H1 (cell line): Measurements from ENCODE around the gene MACROD2. TPM values are rescaled to one million over a fixed set of nuclear protein-coding genes. Genes with fewer than 3 reads are reported as not detected.

Source experiments
- CTCF ChIA-PET: fragments of 300-600 bp; sonication (Branson Sonifier 250); formaldehyde crosslinking; loops from one replicate; lab custom pipeline; 2021; ENCODE audit not compliant: partially characterized antibody; lab: Charles Lee
- POLR2A ChIA-PET: fragments of 300-600 bp; sonication (Branson Sonifier 250); formaldehyde crosslinking; loops from one replicate; lab custom pipeline; 2021; ENCODE audit warnings: inconsistent platforms; ENCODE audit not compliant: partially characterized antibody; lab: Charles Lee
- DNase-seq, 2 experiments: peaks; one replicate each; pipeline versions ENCODE4 v3.0.0 to v3.0.0-alpha.2; 2010 to 2022; ENCODE audit warnings: low spot score in 2 of 2, low read depth in 1 of 2, mixed read lengths in 1 of 2
- FAIRE-seq: peaks from 2 replicates; lab custom pipeline; 2011; peaks lifted over from hg19 to GRCh38; lab: Jason Lieb, UNC
- H2AFZ ChIP-seq: 2 replicates; pipeline ENCODE4 v1.8.1; 2012; ENCODE audit warnings: low read length, inconsistent platforms
- H2AK5ac ChIP-seq: 2 replicates; pipeline ENCODE4 v1.6.1; 2013; ENCODE audit warnings: low read depth, low read length
- H2BK120ac ChIP-seq: replicated peaks from 2 replicates; pipeline ENCODE3; 2013; ENCODE audit warnings: low read depth, low read length, inconsistent platforms
- H2BK12ac ChIP-seq: 2 replicates; pipeline ENCODE4 v1.6.1; 2013; ENCODE audit warnings: low read depth, low read length
- H2BK15ac ChIP-seq: 2 replicates; pipeline ENCODE4 v1.6.1; 2013; ENCODE audit warnings: low read length
- H2BK20ac ChIP-seq: 2 replicates; pipeline ENCODE4 v1.6.1; 2013; ENCODE audit warnings: low read length
- H2BK5ac ChIP-seq: 2 replicates; pipeline ENCODE4 v1.6.1; 2013; ENCODE audit warnings: low read depth, low read length
- H3K14ac ChIP-seq: 2 replicates; pipeline ENCODE4 v1.6.1; 2013; ENCODE audit warnings: inconsistent platforms; ENCODE audit not compliant: insufficient read length
- H3K18ac ChIP-seq: 2 replicates; pipeline ENCODE4 v1.6.1; 2013; ENCODE audit warnings: low read length; ENCODE audit errors: extremely low read depth
- H3K23ac ChIP-seq: 2 replicates; pipeline ENCODE4 v1.6.1; 2013; ENCODE audit warnings: inconsistent platforms; ENCODE audit not compliant: insufficient read length
- H3K23me2 ChIP-seq: 2 replicates; pipeline ENCODE4 v1.6.1; 2013; ENCODE audit warnings: low read depth, low read length
- H3K27ac ChIP-seq: 2 replicates; pipeline ENCODE4 v1.6.1; 2011; ENCODE audit warnings: low read depth, low read length, inconsistent platforms
- H3K27me3 ChIP-seq, 4 experiments: replicated peaks in 1 of 4; 1 replicate in 1 of 4; 2 replicates in 3 of 4; pipeline versions ENCODE4 v1.6.1 to v1.8.1; 2011 to 2013; ENCODE audit warnings: low read length in 3 of 4, mild to moderate bottlenecking in 3 of 4, inconsistent platforms in 2 of 4, mixed read lengths in 2 of 4, moderate library complexity in 1 of 4; ENCODE audit not compliant: control insufficient read depth in 3 of 4, insufficient read depth in 3 of 4; ENCODE audit errors: extremely low read depth in 1 of 4
- H3K36me3 ChIP-seq, 4 experiments: 2 replicates each; pipeline versions ENCODE4 v1.6.1 to v1.8.1; 2011 to 2013; ENCODE audit warnings: mild to moderate bottlenecking in 4 of 4, low read length in 3 of 4, moderate library complexity in 2 of 4, control low read depth in 1 of 4, inconsistent platforms in 1 of 4; ENCODE audit not compliant: insufficient read depth in 4 of 4, control insufficient read depth in 2 of 4
- H3K4ac ChIP-seq: replicated peaks from 2 replicates; pipeline ENCODE3; 2013; ENCODE audit warnings: low read length, low read depth, mixed read lengths, inconsistent platforms; ENCODE audit not compliant: insufficient read length
- H3K4me1 ChIP-seq, 4 experiments: replicated peaks in 1 of 4; 1 replicate in 1 of 4; 2 replicates in 3 of 4; pipeline versions ENCODE4 v1.6.1 to v1.8.1; 2011 to 2013; ENCODE audit warnings: low read length in 3 of 4, inconsistent platforms in 2 of 4, mixed read lengths in 1 of 4; ENCODE audit not compliant: insufficient read depth in 4 of 4, control insufficient read depth in 3 of 4
- H3K4me2 ChIP-seq, 2 experiments: 2 replicates each; pipeline versions ENCODE4 v1.6.1 to v1.8.1; 2011 to 2013; ENCODE audit warnings: low read depth in 2 of 2, low read length in 2 of 2, control low read depth in 1 of 2, inconsistent platforms in 1 of 2, mild to moderate bottlenecking in 1 of 2; ENCODE audit not compliant: insufficient read depth in 1 of 2
- H3K4me3 ChIP-seq, 4 experiments: fragments of 200-600, 300-600 bp in 1 of 4; sonication (generic), shearing (Covaris generic), sonication (Bioruptor Twin) in 1 of 4; 2 replicates each; pipeline versions ENCODE4 v1.5.1 to v1.8.1; 2011 to 2016; ENCODE audit warnings: low read length in 4 of 4, low read depth in 3 of 4, control low read depth in 2 of 4, inconsistent platforms in 2 of 4, mild to moderate bottlenecking in 2 of 4, mixed read lengths in 1 of 4, moderate library complexity in 1 of 4; ENCODE audit not compliant: insufficient read depth in 2 of 4; ENCODE audit errors: extremely low read depth in 1 of 4
- H3K56ac ChIP-seq: replicated peaks from 2 replicates; pipeline ENCODE3; 2013; ENCODE audit warnings: low read depth, mild to moderate bottlenecking, mixed read lengths, low read length, inconsistent platforms; ENCODE audit not compliant: insufficient read length
- H3K79me1 ChIP-seq: 2 replicates; pipeline ENCODE4 v1.6.1; 2013; ENCODE audit warnings: low read depth, low read length, control low read depth
- H3K79me2 ChIP-seq, 2 experiments: 2 replicates each; pipeline versions ENCODE4 v1.6.1 to v1.8.1; 2012 to 2013; ENCODE audit warnings: low read length in 2 of 2, mild to moderate bottlenecking in 2 of 2, inconsistent platforms in 1 of 2; ENCODE audit not compliant: insufficient read depth in 2 of 2, control insufficient read depth in 1 of 2
- H3K9ac ChIP-seq, 4 experiments: replicated peaks in 1 of 4; 1 replicate in 1 of 4; 2 replicates in 3 of 4; pipeline versions ENCODE4 v1.6.1 to v1.8.1; 2011 to 2013; ENCODE audit warnings: low read depth in 3 of 4, low read length in 3 of 4, control low read depth in 2 of 4, mild to moderate bottlenecking in 2 of 4, moderate library complexity in 2 of 4, inconsistent platforms in 1 of 4; ENCODE audit errors: extremely low read depth in 1 of 4
- H3K9me3 ChIP-seq, 2 experiments: 2 replicates each; pipeline versions ENCODE4 v1.6.1 to v1.8.1; 2012 to 2013; ENCODE audit warnings: mild to moderate bottlenecking in 2 of 2, moderate library complexity in 2 of 2, control low read depth in 1 of 2, inconsistent platforms in 1 of 2, low read depth in 1 of 2, low read length in 1 of 2, mixed read lengths in 1 of 2; ENCODE audit not compliant: insufficient read depth in 2 of 2
- H4K20me1 ChIP-seq, 2 experiments: replicated peaks in 1 of 2; 2 replicates each; pipeline versions ENCODE3 to v1.8.1; 2011 to 2013; ENCODE audit warnings: inconsistent platforms in 2 of 2, low read length in 2 of 2, mild to moderate bottlenecking in 1 of 2; ENCODE audit not compliant: insufficient read depth in 2 of 2, control insufficient read depth in 1 of 2
- H4K5ac ChIP-seq: 2 replicates; pipeline ENCODE4 v1.6.1; 2013; ENCODE audit warnings: low read length, low read depth, mixed read lengths, inconsistent platforms; ENCODE audit not compliant: insufficient read length
- H4K8ac ChIP-seq: 2 replicates; pipeline ENCODE4 v1.8.0; 2013; ENCODE audit warnings: mild to moderate bottlenecking, moderate library complexity, low read length, inconsistent platforms; ENCODE audit not compliant: insufficient read depth; ENCODE audit errors: extremely low read depth
- H4K91ac ChIP-seq: replicated peaks from 2 replicates; pipeline ENCODE3; 2013; ENCODE audit warnings: low read length, mixed read lengths, inconsistent platforms; ENCODE audit not compliant: insufficient read length
- BRCA1 ChIP-seq: IDR thresholded peaks from 2 replicates; pipeline ENCODE4 v1.6.1; 2012; ENCODE audit warnings: low read depth, low read length, improper control_type of control experiment
- CHD2 ChIP-seq: IDR thresholded peaks from 2 replicates; pipeline ENCODE4 v1.6.1; 2012; ENCODE audit warnings: low read length, improper control_type of control experiment
- HDAC2 ChIP-seq, 2 experiments: fragments of 300-600 bp in 1 of 2; sonication (generic) in 1 of 2; IDR thresholded peaks; 2 replicates each; pipeline ENCODE4 v1.6.1; 2011 to 2012; ENCODE audit warnings: low read depth in 2 of 2, low read length in 2 of 2, mild to moderate bottlenecking in 2 of 2, moderate library complexity in 2 of 2, borderline replicate concordance in 1 of 2, inconsistent platforms in 1 of 2
- SIN3A ChIP-seq, 2 experiments: IDR thresholded peaks in 1 of 2; conservative IDR thresholded peaks in 1 of 2; 2 replicates each; pipeline ENCODE4 v1.6.1; 2011 to 2012; ENCODE audit warnings: low read length in 2 of 2, improper control_type of control experiment in 1 of 2, low read depth in 1 of 2, mild to moderate bottlenecking in 1 of 2
- WGBS, 2 experiments: shearing (Covaris generic) in 1 of 2; methylation state at CpG; one replicate each; pipeline versions ENCODE4 v1.1.6 to v1.1.7; 2013 to 2015; ENCODE audit warnings: low lambda C conversion rate in 2 of 2, mixed read lengths in 2 of 2, inconsistent platforms in 1 of 2, low coverage in 1 of 2, missing lambda C conversion rate in 1 of 2; ENCODE audit not compliant: insufficient replicate concordance in 2 of 2, insufficient coverage in 1 of 2, insufficient read length in 1 of 2; ENCODE audit errors: extremely low coverage in 1 of 2, missing lambda C conversion rate in 1 of 2; 5-methylcytosine and 5-hydroxymethylcytosine counted together
- polyA plus RNA-seq, 7 experiments: library from polyadenylated mRNA; depleted of rRNA in 3 of 7; stranded (reverse) in 5 of 7; unstranded in 2 of 7; fragments of >200 nt in 5 of 7; fragments of 200-250 nt in 2 of 7; gene quantifications; 1 replicate in 5 of 7; 2 replicates in 1 of 7; 4 replicates in 1 of 7; pipeline versions ENCODE4 v1.2.1 to v1.2.3, GENCODE V29; 2011 to 2013; ENCODE audit warnings: missing spikeins in 2 of 7, mixed read lengths in 2 of 7
- total RNA-seq: library from RNA; stranded (reverse); fragmentation: NEBNext Ultra II Directional; extraction: Animal tissue kit (Norgen Biotek cat#: 25700); gene quantifications from 2 replicates; pipeline ENCODE4 v1.2.1, GENCODE V29; 2021
- TF ChIP-seq, protein P1 (sequence below): IDR thresholded peaks from 2 replicates; pipeline ENCODE4 v1.6.1; 2012; ENCODE audit warnings: inconsistent platforms
- TF ChIP-seq, protein P2 (sequence below): IDR thresholded peaks from 2 replicates; pipeline ENCODE4 v1.6.1; 2011; ENCODE audit warnings: low read length, improper control_type of control experiment
- TF ChIP-seq, protein P3 (sequence below), 3 experiments: IDR thresholded peaks; 1 replicate in 2 of 3; 2 replicates in 1 of 3; pipeline versions ENCODE4 v1.5.1 to v1.6.1; 2011; ENCODE audit warnings: low read length in 3 of 3, mild to moderate bottlenecking in 3 of 3, inconsistent platforms in 2 of 3, low read depth in 1 of 3, moderate library complexity in 1 of 3; ENCODE audit not compliant: insufficient read depth in 1 of 3; ENCODE audit errors: control extremely low read depth in 1 of 3

Gene MACROD2
- total and polyA plus RNA-seq, 2 of the 8 experiments (the other 6 are each of a cell fraction or from before 2014, with no cell fraction given): 0.70 to 3.9 TPM

DNA sequence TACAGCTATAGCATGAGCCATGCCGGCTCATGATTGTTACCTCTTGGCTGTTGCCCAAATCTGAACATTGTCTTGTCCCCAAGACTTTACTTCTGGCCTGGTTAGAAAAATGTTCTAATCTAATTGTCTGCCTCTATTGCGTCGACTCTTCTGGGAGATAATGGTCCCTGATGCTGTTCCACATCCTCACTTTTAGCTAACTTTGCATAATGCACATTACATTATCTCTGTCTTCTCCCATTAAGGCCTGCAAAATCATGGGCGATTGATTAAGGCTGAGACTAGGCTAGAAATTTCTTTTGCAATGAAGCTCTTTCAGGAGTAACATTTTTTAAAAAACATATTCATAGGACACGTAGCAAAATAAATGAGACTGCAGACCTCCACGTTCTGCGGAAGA lies 1616.9 kb downstream of the MACROD2 start:
- ChIA-PET POLR2A (no interaction called here), CTCF (interaction anchor here (0.5 to 2.4 kb wide), 2 partner anchors 11 to 515 kb away, joined by 3 to 5 read pairs; no protein-coding TSS in a partner anchor)
- no peaks in the 10 kb centered on the region for H3K79me2 ChIP-seq
- no peak overlapping the region for H2BK5ac ChIP-seq
- H2AFZ ChIP-seq: no peak overlapping the region
- no peaks in the 10 kb centered on the region for H3K23me2 ChIP-seq
- no peak overlapping the region for H3K14ac ChIP-seq
- H3K27me3 ChIP-seq: peaks cover 0 to 1% (median 0%) of the 10 kb centered on the region in 4 experiments; a peak in 1 of 7 replicates
- no peak overlapping the region for H4K8ac ChIP-seq
- no peak overlapping the region for H2BK20ac ChIP-seq
- no peaks in the 10 kb centered on the region for H3K9me3 ChIP-seq
- no peak overlapping the region for H3K9ac ChIP-seq
- no peak overlapping the region for H3K27ac ChIP-seq
- no peaks in the 10 kb centered on the region for H4K20me1 ChIP-seq
- H4K91ac ChIP-seq: no peak overlapping the region
- 95% methylated on average over 7 of the region's 7 CpGs; no CpG with 5 or more reads in 1 of the 2 experiments for WGBS, 2 experiments
- H2AK5ac ChIP-seq: no peak overlapping the region
- H3K56ac ChIP-seq: no peak overlapping the region
- H3K4me2 ChIP-seq: no peak overlapping the region
- H4K5ac ChIP-seq: no peak overlapping the region
- H3K23ac ChIP-seq: no peak overlapping the region
- FAIRE-seq (no peak), DNase-seq (no peak)
- H3K79me1 ChIP-seq: no peaks in the 10 kb centered on the region
- no peak overlapping the region for H2BK120ac ChIP-seq
- no peak overlapping the region for H3K18ac ChIP-seq
- H3K4me3 ChIP-seq: no peak overlapping the region
- H2BK12ac ChIP-seq: no peak overlapping the region
- no peaks in the 10 kb centered on the region for H3K4me1 ChIP-seq
- H3K36me3 ChIP-seq: no peaks in the 10 kb centered on the region
- H2BK15ac ChIP-seq: no peak overlapping the region
- H3K4ac ChIP-seq: no peak overlapping the region
- TF ChIP-seq, protein P1, sequence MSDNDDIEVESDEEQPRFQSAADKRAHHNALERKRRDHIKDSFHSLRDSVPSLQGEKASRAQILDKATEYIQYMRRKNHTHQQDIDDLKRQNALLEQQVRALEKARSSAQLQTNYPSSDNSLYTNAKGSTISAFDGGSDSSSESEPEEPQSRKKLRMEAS: no peak
- TF ChIP-seq, protein P2, sequence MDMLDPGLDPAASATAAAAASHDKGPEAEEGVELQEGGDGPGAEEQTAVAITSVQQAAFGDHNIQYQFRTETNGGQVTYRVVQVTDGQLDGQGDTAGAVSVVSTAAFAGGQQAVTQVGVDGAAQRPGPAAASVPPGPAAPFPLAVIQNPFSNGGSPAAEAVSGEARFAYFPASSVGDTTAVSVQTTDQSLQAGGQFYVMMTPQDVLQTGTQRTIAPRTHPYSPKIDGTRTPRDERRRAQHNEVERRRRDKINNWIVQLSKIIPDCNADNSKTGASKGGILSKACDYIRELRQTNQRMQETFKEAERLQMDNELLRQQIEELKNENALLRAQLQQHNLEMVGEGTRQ: no peak
- TF ChIP-seq HDAC2 (IDR thresholded peaks at IDR 0.05; ENCODE audit: borderline replicate concordance in 1 of 2, low read depth in 2 of 2, low read length in 2 of 2) (no peak), BRCA1 (no peak), CHD2 (no peak), SIN3A (conservative IDR thresholded peaks at IDR 0.05 in 1 of 2, IDR thresholded peaks at IDR 0.05 in 1 of 2; ENCODE audit: low read depth in 1 of 2, low read length in 2 of 2) (no peak)
- TF ChIP-seq, protein P3, sequence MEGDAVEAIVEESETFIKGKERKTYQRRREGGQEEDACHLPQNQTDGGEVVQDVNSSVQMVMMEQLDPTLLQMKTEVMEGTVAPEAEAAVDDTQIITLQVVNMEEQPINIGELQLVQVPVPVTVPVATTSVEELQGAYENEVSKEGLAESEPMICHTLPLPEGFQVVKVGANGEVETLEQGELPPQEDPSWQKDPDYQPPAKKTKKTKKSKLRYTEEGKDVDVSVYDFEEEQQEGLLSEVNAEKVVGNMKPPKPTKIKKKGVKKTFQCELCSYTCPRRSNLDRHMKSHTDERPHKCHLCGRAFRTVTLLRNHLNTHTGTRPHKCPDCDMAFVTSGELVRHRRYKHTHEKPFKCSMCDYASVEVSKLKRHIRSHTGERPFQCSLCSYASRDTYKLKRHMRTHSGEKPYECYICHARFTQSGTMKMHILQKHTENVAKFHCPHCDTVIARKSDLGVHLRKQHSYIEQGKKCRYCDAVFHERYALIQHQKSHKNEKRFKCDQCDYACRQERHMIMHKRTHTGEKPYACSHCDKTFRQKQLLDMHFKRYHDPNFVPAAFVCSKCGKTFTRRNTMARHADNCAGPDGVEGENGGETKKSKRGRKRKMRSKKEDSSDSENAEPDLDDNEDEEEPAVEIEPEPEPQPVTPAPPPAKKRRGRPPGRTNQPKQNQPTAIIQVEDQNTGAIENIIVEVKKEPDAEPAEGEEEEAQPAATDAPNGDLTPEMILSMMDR (IDR thresholded peaks at IDR 0.05; ENCODE audit: control extremely low read depth in 1 of 3, insufficient read depth in 1 of 3, low read depth in 1 of 3, low read length in 3 of 3): no peak
